DMS153 (cell line): Measurements from ENCODE around the gene FAM110A.
"Not testable (repeated sequence)": the region's sequence is repeated elsewhere in the genome, so short reads cannot be mapped to it uniquely, and the experiment has no call there.

Source experiments
- DNase-seq: peaks from one replicate; lab custom pipeline; 2025; lab: John Stamatoyannopoulos, UW

The FAM110A gene

GRCh38 chr20:823574-823902 is 10.0 kb upstream of the FAM110A start:
- no peak for DNase-seq

GRCh38 chr20:824490-824889 is 9.0 kb upstream of the FAM110A start:
- no peak for DNase-seq

GRCh38 chr20:824916-825315 is 8.6 kb upstream of the FAM110A start:
- DNase-seq: no peak

GRCh38 chr20:825710-826421 is 7.6 kb upstream of the FAM110A start:
- no peak for DNase-seq

GRCh38 chr20:826695-827323 is 6.7 kb upstream of the FAM110A start:
- DNase-seq: no peak

- DNase-seq: not testable (repeated sequence)
These were observed 5.5 kb upstream of the FAM110A start for GRCh38 chr20:827981-828380.

DNA sequence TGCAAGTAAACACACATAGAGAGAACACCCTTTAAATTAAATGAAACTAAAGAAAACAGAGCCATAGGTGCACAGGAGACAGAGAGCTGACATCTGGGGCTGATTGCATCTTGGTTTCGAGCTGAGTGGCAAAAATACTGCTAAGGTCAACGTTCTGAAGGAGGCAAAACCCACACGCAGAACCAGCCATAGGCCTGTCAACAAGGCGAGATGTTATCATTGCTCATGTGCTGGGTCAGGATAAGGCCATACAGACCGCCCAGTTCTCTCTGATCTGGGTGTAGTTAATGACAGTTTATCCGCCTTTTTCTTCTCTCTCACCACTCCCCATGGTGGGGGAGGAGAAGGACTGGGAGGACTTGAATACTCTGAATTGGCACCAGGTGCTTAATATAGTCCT is 4.5 kb upstream of the FAM110A start:
- no peak for DNase-seq

DNA sequence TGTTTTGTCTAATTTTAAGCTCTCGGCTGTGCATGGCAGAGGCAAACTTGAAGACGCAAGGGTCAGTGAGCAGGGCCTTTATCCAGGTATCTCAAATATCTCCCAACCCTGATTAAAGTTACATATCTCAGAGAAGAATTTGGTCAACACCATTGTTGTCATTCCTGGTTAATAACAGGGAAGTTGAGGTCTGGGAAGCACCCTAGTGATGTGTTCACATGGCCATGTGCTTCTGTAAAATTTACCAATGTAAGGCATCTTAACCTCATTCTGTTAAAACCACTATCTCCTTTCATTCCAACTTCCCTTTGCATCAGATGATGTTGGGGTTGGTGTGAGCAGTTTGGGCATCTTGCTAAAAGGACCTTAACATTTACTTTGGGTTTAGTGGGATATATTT is 4.0 kb upstream of the FAM110A start:
- no peak for DNase-seq

GRCh38 chr20:830011-830521 is 3.4 kb upstream of the FAM110A start:
- DNase-seq: no peak

GRCh38 chr20:831251-831650 is 2.3 kb upstream of the FAM110A start:
- no peak for DNase-seq

GRCh38 chr20:831956-832355 is 1.6 kb upstream of the FAM110A start:
- DNase-seq: no peak

GRCh38 chr20:833121-833449 is 430 bp upstream of the FAM110A start:
- no peak for DNase-seq

DNA sequence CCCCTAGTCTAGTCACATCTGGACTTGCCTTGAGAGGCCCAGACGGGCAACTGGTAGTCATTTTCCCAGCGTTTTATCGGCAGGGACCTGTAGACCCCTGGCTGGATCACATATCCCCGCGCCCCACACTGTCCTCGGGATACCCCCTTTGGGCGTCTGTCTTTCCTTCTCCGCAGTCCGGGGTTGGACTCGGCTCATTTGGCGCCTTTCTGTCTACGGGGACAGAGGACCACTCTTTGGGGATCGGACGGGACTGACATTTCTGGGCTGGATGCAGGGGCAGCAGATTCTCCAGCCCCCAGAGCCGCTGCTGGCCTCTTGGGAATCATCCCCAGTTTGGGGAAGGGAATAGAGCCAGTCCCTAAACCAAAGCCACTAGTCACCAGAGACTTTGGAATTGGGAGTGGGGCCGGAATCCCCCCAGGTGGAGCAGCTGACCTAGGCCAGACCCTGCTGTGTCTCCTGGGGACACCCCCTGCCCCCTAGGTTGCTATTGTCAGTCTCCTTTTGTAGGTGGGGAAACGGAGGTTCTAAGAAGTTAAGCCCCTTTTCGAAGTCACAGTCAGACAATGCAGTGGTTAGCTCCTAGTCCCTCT is 734 bp downstream of the FAM110A start:
- no peak for DNase-seq

GRCh38 chr20:835608-836045 is 2.1 kb downstream of the FAM110A start:
- DNase-seq: no peak

DNA sequence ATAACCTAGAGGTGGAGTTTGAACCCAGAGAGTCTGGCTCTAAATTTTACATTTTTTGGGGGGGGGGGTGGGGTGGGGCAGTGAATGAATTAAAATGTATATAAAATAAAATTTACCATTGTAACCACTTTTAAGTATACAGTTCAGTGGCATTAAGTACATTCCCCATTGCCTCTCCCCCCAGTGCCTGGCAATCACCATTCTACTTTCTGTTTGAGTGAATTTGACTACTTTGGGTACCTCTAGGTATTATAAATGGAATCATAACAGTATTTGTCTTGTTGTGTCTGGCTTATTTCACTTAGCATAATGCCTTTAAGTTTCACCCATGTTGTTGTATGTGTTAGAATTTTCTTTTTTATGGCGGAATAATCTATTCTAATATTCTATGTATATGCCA is 2.7 kb downstream of the FAM110A start:
- no peak for DNase-seq

- DNase-seq: no peak
These were observed 5.5 kb downstream of the FAM110A start for GRCh38 chr20:839015-839414.

- no peak for DNase-seq
These were observed 6.1 kb downstream of the FAM110A start for GRCh38 chr20:839626-840025.

- no peak for DNase-seq
These were observed 7.0 kb downstream of the FAM110A start for GRCh38 chr20:840503-840857.

DNA sequence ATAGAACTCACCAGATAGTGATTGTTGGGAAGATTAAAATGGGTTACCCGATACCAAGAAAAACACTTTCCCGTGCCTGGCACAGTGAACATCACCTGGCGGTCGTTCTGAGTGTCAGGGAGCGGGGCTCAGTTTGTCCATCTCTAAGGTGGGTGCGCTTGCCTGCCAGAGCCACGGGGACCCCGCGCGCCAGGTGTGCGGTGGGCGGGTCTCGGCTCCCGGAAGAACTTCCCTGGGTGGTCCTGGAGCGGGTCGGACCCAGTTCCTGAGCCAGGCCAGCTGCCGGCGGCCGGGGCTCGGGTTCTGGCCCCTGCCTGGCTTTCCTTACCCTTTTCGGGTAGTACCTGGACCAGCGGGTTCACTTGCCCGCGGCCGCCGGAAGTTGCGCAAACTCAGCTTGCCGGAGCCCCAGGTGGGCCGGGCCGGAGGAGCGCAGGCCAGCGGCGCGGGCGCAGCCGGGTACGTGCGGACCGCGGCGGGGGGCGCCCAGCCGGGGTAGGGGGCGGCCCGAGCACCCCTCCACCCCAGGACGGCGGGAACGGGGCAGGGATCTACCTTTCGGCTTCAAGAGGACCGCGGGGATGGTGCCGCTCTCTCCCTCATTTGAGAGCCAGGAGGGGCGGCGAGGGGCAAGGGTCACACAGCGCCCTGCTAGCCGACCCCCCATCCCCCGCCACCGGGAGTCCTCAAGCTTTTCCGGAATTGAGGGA is 7.5 kb downstream of the FAM110A start:
- peak; percentile 8 for DNase-seq

DNA sequence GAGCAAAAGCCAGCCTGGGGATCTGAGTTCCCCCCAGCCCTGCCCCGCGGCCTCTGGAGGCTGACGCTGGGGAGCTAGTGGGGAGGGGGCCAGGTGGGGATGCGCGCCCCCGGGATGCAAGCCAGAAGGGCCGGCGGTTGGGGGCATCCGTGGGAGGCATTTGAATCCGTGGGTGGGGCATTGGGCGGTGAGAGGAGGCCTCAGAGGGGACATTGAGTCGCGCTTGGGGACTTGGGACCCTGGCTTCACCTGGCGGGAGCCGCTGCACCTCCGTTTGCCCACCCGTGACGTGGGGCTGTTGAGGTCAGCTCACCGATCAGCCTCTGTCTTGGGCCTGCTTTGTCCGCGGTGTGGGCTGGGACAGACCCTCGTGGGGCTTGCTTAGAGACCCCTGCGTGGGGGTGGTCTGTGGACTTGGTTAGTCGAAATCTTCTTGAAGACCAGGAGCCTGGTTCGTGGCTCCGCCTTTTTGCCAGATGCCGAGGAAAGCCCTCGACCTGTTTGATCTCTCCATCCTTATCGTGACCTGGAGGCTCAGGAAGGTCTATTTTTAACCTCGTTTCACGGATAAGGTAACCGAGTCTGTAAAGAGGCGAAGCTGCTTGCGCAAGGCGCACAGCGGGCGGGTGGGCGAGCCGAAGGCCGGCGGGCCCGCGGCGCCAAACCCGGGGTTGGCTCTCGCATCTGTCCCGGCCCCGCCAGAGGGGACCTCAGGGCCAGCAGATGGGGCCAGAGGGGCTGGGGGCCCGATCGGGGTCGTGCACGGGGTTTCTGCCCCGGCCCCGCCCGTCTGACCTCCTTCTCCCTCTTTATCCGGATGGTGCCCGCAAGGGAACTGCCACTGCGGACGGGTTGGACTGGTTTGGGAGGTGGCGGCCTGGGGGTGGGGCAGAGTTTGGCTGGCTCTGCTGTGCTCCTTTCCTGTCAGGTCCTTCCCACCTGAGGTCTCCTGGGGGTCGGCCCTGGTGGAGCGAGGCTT is 8.3 kb downstream of the FAM110A start:
- DNase-seq: no peak

DNA sequence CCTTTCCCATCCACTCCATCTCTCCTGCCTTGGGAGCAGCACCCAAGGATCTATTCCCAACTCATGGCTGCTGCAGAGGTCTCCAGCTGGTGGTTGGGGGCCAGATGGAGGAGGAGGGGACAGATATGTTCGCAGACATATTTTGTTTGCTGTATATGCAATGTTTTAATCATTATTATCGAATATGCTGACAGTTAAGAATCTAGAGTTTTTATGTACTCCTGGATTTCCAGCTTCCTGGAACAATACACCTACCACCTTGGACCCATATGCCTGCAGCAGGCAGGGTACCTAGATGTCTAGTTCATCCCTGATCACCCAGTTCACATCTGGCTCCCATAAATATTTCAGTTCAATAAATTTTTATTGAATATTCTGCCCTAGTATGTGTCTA is 9.0 kb downstream of the FAM110A start:
- DNase-seq: no peak

- DNase-seq: peak; percentile 25
These were observed 10.4 kb downstream of the FAM110A start for GRCh38 chr20:843912-844311.
